GM18498 (cell line): ENCODE measurements around the gene PXK.

Source experiments
- ATAC-seq: cut with Tn5 transposase; IDR thresholded peaks from one replicate; pipeline ENCODE4 v1.9.1; 2021; ENCODE audit warnings: mild to moderate bottlenecking, moderate library complexity; ENCODE audit not compliant: unreplicated experiment

PXK gene

DNA sequence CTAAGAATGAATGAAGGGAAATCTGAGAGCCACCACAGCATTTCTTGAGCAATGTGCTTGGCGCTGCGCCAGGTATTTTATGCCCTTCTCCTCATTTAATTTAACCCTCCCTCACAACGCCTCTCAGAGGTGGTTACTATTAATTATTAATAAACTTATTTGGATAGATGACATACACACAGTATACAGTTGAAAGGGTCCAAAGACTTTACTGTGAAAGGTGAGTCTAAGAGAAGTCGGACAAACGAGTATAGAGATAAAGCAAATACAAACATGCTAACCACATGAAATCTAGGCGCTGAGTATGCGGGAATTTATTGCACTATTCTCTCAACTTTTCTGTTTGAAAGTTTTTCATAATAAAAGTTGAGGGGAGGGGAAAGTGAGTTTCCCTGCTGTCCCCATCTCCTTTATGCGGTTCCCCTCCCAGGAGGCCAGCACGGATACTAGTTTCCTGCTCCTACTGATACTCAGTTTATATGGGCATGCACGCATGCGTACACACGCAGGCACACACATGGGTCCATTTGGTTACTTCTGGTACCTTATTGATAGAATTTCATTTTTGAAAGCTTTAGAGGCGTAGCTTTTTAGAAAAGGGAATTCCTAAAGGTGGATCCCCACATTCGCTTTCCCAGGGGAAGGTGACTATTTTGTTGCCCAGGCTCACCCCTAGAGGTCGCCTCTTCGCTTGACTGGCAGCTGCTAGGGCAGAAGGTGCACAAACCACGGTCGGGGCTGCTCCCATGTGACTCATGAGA lies 130.7 kb downstream of the PXK start:
- ATAC-seq, result peak; percentile 95

DNA sequence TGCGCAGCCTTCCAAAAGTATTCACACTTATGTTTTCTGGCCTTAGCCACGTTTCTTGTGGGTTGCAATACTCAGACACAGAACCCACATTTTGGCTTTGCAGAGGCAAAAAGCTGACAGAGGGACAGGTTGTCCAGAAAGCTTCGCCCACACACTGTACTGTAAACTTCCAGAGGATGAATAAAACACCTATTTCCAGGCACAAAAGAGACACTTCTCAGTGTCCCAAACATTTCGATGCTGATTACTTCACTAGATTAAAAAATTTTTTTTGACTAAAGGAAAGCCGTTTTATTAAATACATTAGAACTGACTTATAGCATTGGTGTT lies 131.2 kb downstream of the PXK start:
- no peak for ATAC-seq

DNA sequence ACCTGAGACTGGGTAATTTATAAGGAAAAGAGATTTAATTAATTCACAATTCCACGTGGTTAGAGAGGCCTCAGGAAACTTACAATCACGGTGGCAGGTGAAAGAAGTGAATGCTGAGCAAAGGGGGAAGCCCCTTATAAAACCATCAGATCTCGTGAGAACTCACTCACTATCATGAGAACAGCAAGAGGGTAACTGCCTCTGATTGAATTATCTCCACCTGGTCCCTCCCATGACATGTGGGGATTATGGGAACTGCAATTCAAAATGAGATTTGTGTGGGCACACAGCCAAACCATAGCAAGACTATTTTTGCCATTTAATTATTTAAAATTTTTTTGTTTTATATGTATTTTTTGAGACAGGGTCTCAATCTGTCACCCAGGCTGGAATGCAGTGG lies 132.2 kb downstream of the PXK start:
- ATAC-seq, result no peak

DNA sequence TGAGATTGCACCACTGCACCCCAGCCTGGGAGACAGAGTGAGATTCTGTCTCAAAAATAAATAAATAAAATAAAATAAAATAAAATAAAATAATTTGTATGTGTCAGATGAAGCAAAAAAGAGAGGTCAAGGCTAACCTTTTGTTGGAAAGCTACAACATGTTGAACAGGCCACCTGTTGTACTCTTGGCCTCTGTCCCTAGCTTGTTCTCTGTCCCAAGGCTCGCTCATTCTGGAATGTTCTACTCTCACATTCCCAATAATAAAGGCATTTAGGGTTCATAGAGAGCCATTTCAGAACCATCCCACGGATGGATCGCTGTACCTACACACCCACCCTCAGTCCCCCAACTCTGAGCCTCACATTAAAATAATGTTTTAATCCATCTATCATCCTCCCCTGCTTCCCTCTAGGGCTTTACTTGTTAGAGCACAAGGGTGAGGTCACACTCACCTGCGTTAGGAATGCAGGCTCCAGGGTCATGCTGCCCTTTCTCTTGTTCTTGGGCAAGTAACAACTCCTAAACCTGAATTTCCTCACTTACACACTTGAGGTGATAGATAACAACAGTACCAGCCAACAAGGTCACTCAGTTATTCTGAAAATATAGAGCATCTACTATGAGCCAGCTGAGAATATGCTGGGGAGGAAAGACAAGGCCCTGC lies 134.3 kb downstream of the PXK start:
- no peak for ATAC-seq

DNA sequence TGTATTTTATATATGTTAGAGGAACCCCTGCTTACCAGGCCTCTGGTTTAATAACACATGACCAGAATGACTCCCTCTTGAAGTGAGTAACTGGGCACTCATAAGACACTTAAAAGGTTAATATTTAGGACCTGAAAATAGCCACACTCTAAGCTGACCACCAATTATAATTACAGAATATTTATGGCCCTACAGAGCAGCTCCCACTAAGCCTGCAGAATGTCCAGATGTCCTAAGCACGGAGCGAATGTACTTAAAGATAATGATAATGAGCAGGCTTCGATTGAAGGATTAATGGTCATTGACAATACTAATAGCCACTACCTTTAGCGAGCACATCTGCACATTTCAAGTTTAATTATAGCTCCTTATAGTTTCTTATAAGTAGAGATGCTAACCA lies 136.4 kb downstream of the PXK start:
- ATAC-seq, result no peak

DNA sequence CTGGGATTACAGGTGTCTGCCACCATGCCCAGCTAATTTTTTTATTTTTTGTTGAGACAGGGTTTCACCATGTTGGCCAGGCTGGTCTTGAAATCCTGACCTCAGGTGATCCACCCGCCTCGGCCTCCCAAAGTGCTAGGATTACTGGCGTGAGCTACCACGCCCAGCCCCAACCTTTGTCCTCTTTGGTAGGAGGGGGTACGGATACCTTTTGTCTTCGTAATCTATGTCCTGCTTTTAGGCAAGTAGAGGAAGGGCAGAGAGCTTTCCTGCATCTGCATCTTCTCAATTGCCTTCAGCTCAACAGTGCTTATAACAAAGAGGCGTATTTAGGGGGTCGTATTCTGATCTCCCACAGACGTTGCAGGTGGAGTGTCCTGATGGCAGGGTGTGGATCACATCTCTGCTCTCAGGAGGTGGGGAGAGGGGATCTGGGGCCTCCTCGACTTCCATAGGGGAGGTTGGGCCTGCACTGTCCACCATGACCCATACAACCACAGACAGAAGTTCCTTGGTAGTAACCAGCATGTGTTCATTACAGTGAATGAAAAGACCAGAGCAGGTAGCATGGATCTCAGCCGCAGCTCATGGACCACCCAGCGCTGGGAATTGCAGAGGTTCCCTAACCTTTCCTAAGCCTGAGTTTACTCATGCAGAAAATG lies 137.8 kb downstream of the PXK start:
- ATAC-seq, result no peak

DNA sequence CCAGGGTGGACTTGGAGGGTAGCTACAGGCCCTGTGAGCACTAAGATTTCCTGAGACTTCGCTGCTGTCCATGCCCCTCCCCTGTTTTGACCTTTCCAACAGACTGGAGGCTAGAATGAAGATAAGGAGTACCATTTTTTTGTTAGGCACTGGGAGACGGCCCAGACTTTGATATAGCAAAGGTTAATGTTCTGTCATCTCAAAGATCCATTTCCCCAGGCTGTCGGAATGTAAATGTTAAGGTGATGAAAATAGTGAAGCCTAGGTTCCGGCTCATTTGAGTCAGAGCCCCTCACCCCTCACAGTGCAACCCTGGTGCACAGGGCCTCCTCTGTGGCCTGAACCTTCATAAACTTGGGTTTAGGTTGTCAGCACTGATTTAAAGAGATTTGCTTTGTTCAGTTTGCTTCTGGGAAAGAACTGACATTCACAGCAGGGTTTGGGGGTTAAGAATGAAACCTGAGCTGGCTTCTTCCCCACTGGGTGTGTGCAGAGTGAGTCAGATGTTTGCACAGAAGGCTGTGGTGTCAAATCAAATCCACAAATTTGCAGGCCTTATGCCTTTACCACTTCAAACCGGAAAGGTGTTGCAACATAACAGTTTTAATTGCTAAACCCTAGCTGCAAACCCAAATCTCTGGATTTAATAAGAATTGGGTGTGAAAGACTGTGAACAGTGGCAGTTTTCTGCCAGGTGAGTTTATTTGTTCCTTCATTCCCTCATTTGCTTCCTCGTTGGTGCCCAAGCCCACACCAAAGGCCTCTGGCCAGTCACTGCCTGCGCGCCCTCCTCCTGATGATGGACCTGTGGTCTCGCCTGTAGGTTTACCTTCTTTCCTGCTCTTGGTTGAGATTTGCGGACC lies 138.6 kb downstream of the PXK start:
- no peak for ATAC-seq

DNA sequence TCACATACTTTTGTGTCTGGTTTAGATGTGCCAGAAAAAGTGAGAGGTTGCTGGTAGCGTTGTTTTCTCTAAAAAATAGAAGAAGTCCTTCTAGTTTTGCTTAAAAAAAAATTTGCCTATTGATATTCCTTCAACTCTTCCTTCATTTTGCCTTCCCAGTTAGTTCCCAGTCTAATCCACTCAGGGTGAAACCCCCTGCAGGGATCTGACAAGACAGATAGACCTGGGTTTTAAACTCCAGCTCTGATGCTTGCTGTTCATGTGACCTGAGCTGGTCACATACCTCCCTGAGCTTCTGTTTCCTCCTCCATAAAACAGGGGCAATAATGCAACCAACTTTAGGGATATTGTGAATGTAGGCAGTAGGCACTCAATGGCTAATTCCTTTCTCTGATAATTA lies 140.6 kb downstream of the PXK start:
- no peak for ATAC-seq

DNA sequence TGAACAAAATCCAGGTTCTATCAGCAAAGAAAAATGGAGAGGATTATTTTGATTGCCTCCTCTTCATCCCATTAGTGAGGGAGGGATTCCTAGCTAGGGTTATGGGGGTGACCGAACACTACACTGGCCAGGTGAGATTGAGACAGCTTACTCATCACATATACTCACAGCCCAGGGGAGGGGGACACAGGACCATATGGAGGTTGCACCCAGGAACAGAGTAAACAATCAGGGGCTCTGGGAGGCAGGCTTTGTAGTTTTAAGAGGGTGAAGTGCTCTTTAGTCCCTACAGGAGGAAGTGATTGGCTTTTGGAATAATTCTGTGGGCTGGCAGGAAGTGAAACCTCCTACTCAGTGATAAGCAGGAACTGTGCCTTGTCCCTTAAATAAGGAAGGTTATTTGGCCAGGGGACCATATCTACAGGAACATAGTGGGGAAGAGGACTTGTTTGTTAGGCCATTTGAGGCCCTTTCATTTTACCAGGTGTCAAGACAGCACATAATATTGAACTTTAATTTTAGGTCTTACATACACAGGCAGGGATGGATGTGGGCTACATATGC lies 141.7 kb downstream of the PXK start:
- no peak for ATAC-seq

DNA sequence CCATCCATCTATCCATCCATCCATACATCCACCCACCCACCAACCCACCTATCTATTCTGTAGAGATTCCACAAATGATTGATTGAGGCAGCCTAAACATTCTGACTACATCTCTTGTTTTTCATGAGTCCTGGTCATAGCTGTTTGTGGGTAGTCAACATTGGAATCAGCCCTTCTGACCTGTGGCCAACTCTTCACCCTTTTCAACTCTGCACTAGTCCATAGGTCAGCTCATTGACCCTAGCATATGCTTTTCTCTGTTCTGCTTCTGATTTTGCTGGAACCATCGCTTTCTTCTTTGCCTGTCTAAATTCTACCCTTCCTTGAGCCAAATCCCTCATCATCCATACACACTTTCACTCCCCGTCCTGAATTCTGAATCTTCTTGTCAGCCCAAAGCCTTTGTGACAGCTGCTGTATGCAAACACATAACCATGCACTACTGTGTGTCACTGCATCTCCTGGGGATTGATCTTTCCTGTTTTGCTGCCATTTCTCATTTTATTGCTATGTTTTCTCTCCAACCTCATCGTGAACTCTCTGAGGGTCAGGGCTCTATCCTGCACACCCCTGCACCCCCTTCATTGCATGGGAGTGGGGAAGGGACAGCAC lies 142.4 kb downstream of the PXK start:
- ATAC-seq, result no peak
